KG1 (cell line): ENCODE measurements around the gene PCCA.

Source experiments
- DNase-seq: peaks from one replicate; lab custom pipeline; 2025; lab: John Stamatoyannopoulos, UW

The PCCA gene

GRCh38 chr13:100470866-100471505 lies 382.1 kb downstream of the PCCA start:
- no peak for DNase-seq

- DNase-seq = no peak
Measured at GRCh38 chr13:100473087-100473486, 384.2 kb downstream of the PCCA start.

- no peak for DNase-seq
Measured at GRCh38 chr13:100473501-100474044, 384.7 kb downstream of the PCCA start.

GRCh38 chr13:100476963-100477362 lies 388.1 kb downstream of the PCCA start:
- no peak for DNase-seq

- no peak for DNase-seq
Measured at GRCh38 chr13:100478107-100478809, 389.4 kb downstream of the PCCA start.

- DNase-seq = no peak
Measured at GRCh38 chr13:100480676-100481075, 391.8 kb downstream of the PCCA start.

GRCh38 chr13:100483139-100483538 lies 394.2 kb downstream of the PCCA start:
- DNase-seq = no peak

GRCh38 chr13:100483841-100484381 lies 395.0 kb downstream of the PCCA start:
- DNase-seq = no peak

GRCh38 chr13:100484702-100485101 lies 395.8 kb downstream of the PCCA start:
- no peak for DNase-seq

- no peak for DNase-seq
Measured at GRCh38 chr13:100485265-100485664, 396.4 kb downstream of the PCCA start.

- no peak for DNase-seq
Measured at GRCh38 chr13:100490692-100491091, 401.8 kb downstream of the PCCA start.

GRCh38 chr13:100491164-100491842 lies 402.4 kb downstream of the PCCA start:
- DNase-seq = no peak

- DNase-seq = no peak
Measured at GRCh38 chr13:100493418-100493817, 404.5 kb downstream of the PCCA start.

GRCh38 chr13:100495455-100495854 lies 406.6 kb downstream of the PCCA start:
- DNase-seq = no peak

- DNase-seq = no peak
Measured at GRCh38 chr13:100497389-100497788, 408.5 kb downstream of the PCCA start.

GRCh38 chr13:100502446-100502845 lies 413.6 kb downstream of the PCCA start:
- no peak for DNase-seq

GRCh38 chr13:100503622-100504021 lies 414.7 kb downstream of the PCCA start:
- no peak for DNase-seq

- DNase-seq = no peak
Measured at GRCh38 chr13:100506154-100506553, 417.3 kb downstream of the PCCA start.

- DNase-seq = no peak
Measured at GRCh38 chr13:100506600-100507422, 417.9 kb downstream of the PCCA start.

- DNase-seq = no peak
Measured at GRCh38 chr13:100508455-100508854, 419.6 kb downstream of the PCCA start.

- DNase-seq = no peak
Measured at GRCh38 chr13:100508996-100509395, 420.1 kb downstream of the PCCA start.
